Bladder microvascular endothelial cell (primary cell): Measurements from ENCODE around the gene SETSIP. TPM values are rescaled to one million over a fixed set of nuclear protein-coding genes. Genes with fewer than 3 reads are reported as not detected.

ENCODE experiments used
- total RNA-seq: library from RNA; depleted of rRNA; stranded (reverse); fragments of >200 nt; gene quantifications from 2 replicates; pipeline ENCODE4 v1.2.3, GENCODE V29; 2014

The SETSIP gene
- total RNA-seq = 0.16 TPM in 1 of 2 replicates, not detected in the other

GRCh38 chr1:92075311-92075710 lies at the start of gene SETSIP:
Gene SETSIP, minus strand, starts transcription at chr1:92075411. Its CDS starts 0 bp downstream, at chr1:92075411.

GRCh38 chr1:92080128-92080985 lies 5.1 kb upstream of the SETSIP start, which contains the start of gene BTBD8:
Gene BTBD8, plus strand, starts transcription at chr1:92080345. Its CDS starts 227 bp downstream, at chr1:92080572.

Other genes starting within 250 kb of the SETSIP start
- 13.9 and 22.3 TPM in 2 replicates for gene TGFBR3, start 189.3 kb downstream of the SETSIP start, total RNA-seq
- gene BRDT, start 126.0 kb downstream of the SETSIP start, total RNA-seq = not detected in 2 replicates
- 9.3 and 11.8 TPM in 2 replicates for gene EPHX4, start 45.4 kb downstream of the SETSIP start, total RNA-seq
- 1.9 and 2.8 TPM in 2 replicates for gene BTBD8, start 4.9 kb upstream of the SETSIP start, total RNA-seq
- not detected in 2 replicates for gene C1orf146, start 142.5 kb upstream of the SETSIP start, total RNA-seq
- gene GLMN, start 223.6 kb upstream of the SETSIP start, total RNA-seq = 5.5 and 6.0 TPM in 2 replicates
- 3.4 and 16.7 TPM in 2 replicates for gene RPAP2, start 223.6 kb upstream of the SETSIP start, total RNA-seq